Activated CD4-positive, alpha-beta T cell treated with anti-CD3 and anti-CD28 coated beads for 36 hours (primary cell): Measurements from ENCODE around the gene VSIG1. TPM values are rescaled to one million over a fixed set of nuclear protein-coding genes. Genes with fewer than 3 reads are reported as not detected.

Experiments
- total RNA-seq, 2 experiments: library from RNA; stranded (reverse); gene quantifications; one replicate each; pipeline ENCODE4 v1.2.3, GENCODE V29; 2021

Gene VSIG1
- total RNA-seq, 2 experiments from 2014 or later, result 0.75 to 2.1 TPM

Other genes with a start within 250 kb of the VSIG1 start
- gene MID2, start 219.2 kb upstream of the VSIG1 start, total RNA-seq, result 10 to 100 TPM in 1 of 2 experiments, 1 to 10 TPM in 1; 7.3 to 10.1 TPM
- gene TEX13B, start 62.7 kb upstream of the VSIG1 start, total RNA-seq, result not detected
- 10 to 100 TPM; 42.8 to 54.5 TPM for gene PSMD10, start 46.5 kb downstream of the VSIG1 start, total RNA-seq
- 1 to 10 TPM; 7.1 to 7.4 TPM for gene ATG4A, start 46.7 kb downstream of the VSIG1 start, total RNA-seq